H1 (cell line): ENCODE data around the gene NHLRC2. TPM values are rescaled to one million over a fixed set of nuclear protein-coding genes. Genes with fewer than 3 reads are reported as not detected.

ENCODE experiments used
- CTCF ChIA-PET: fragments of 300-600 bp; sonication (Branson Sonifier 250); formaldehyde crosslinking; loops from one replicate; lab custom pipeline; 2021; ENCODE audit not compliant: partially characterized antibody; lab: Charles Lee
- POLR2A ChIA-PET: fragments of 300-600 bp; sonication (Branson Sonifier 250); formaldehyde crosslinking; loops from one replicate; lab custom pipeline; 2021; ENCODE audit warnings: inconsistent platforms; ENCODE audit not compliant: partially characterized antibody; lab: Charles Lee
- DNase-seq, 2 experiments: peaks; one replicate each; pipeline versions ENCODE4 v3.0.0 to v3.0.0-alpha.2; 2010 to 2022; ENCODE audit warnings: low spot score in 2 of 2, low read depth in 1 of 2, mixed read lengths in 1 of 2
- FAIRE-seq: peaks from 2 replicates; lab custom pipeline; 2011; peaks lifted over from hg19 to GRCh38; lab: Jason Lieb, UNC
- H2AFZ ChIP-seq: 2 replicates; pipeline ENCODE4 v1.8.1; 2012; ENCODE audit warnings: low read length, inconsistent platforms
- H2AK5ac ChIP-seq: 2 replicates; pipeline ENCODE4 v1.6.1; 2013; ENCODE audit warnings: low read depth, low read length
- H2BK120ac ChIP-seq: replicated peaks from 2 replicates; pipeline ENCODE3; 2013; ENCODE audit warnings: low read depth, low read length, inconsistent platforms
- H2BK12ac ChIP-seq: 2 replicates; pipeline ENCODE4 v1.6.1; 2013; ENCODE audit warnings: low read depth, low read length
- H2BK15ac ChIP-seq: 2 replicates; pipeline ENCODE4 v1.6.1; 2013; ENCODE audit warnings: low read length
- H2BK20ac ChIP-seq: 2 replicates; pipeline ENCODE4 v1.6.1; 2013; ENCODE audit warnings: low read length
- H2BK5ac ChIP-seq: 2 replicates; pipeline ENCODE4 v1.6.1; 2013; ENCODE audit warnings: low read depth, low read length
- H3K14ac ChIP-seq: 2 replicates; pipeline ENCODE4 v1.6.1; 2013; ENCODE audit warnings: inconsistent platforms; ENCODE audit not compliant: insufficient read length
- H3K18ac ChIP-seq: 2 replicates; pipeline ENCODE4 v1.6.1; 2013; ENCODE audit warnings: low read length; ENCODE audit errors: extremely low read depth
- H3K23ac ChIP-seq: 2 replicates; pipeline ENCODE4 v1.6.1; 2013; ENCODE audit warnings: inconsistent platforms; ENCODE audit not compliant: insufficient read length
- H3K23me2 ChIP-seq: 2 replicates; pipeline ENCODE4 v1.6.1; 2013; ENCODE audit warnings: low read depth, low read length
- H3K27ac ChIP-seq: 2 replicates; pipeline ENCODE4 v1.6.1; 2011; ENCODE audit warnings: low read depth, low read length, inconsistent platforms
- H3K27me3 ChIP-seq, 4 experiments: replicated peaks in 1 of 4; 1 replicate in 1 of 4; 2 replicates in 3 of 4; pipeline versions ENCODE4 v1.6.1 to v1.8.1; 2011 to 2013; ENCODE audit warnings: low read length in 3 of 4, mild to moderate bottlenecking in 3 of 4, inconsistent platforms in 2 of 4, mixed read lengths in 2 of 4, moderate library complexity in 1 of 4; ENCODE audit not compliant: control insufficient read depth in 3 of 4, insufficient read depth in 3 of 4; ENCODE audit errors: extremely low read depth in 1 of 4
- H3K36me3 ChIP-seq, 4 experiments: 2 replicates each; pipeline versions ENCODE4 v1.6.1 to v1.8.1; 2011 to 2013; ENCODE audit warnings: mild to moderate bottlenecking in 4 of 4, low read length in 3 of 4, moderate library complexity in 2 of 4, control low read depth in 1 of 4, inconsistent platforms in 1 of 4; ENCODE audit not compliant: insufficient read depth in 4 of 4, control insufficient read depth in 2 of 4
- H3K4ac ChIP-seq: replicated peaks from 2 replicates; pipeline ENCODE3; 2013; ENCODE audit warnings: low read length, low read depth, mixed read lengths, inconsistent platforms; ENCODE audit not compliant: insufficient read length
- H3K4me1 ChIP-seq, 4 experiments: replicated peaks in 1 of 4; 1 replicate in 1 of 4; 2 replicates in 3 of 4; pipeline versions ENCODE4 v1.6.1 to v1.8.1; 2011 to 2013; ENCODE audit warnings: low read length in 3 of 4, inconsistent platforms in 2 of 4, mixed read lengths in 1 of 4; ENCODE audit not compliant: insufficient read depth in 4 of 4, control insufficient read depth in 3 of 4
- H3K4me2 ChIP-seq, 2 experiments: 2 replicates each; pipeline versions ENCODE4 v1.6.1 to v1.8.1; 2011 to 2013; ENCODE audit warnings: low read depth in 2 of 2, low read length in 2 of 2, control low read depth in 1 of 2, inconsistent platforms in 1 of 2, mild to moderate bottlenecking in 1 of 2; ENCODE audit not compliant: insufficient read depth in 1 of 2
- H3K4me3 ChIP-seq, 4 experiments: fragments of 200-600, 300-600 bp in 1 of 4; sonication (generic), shearing (Covaris generic), sonication (Bioruptor Twin) in 1 of 4; 2 replicates each; pipeline versions ENCODE4 v1.5.1 to v1.8.1; 2011 to 2016; ENCODE audit warnings: low read length in 4 of 4, low read depth in 3 of 4, control low read depth in 2 of 4, inconsistent platforms in 2 of 4, mild to moderate bottlenecking in 2 of 4, mixed read lengths in 1 of 4, moderate library complexity in 1 of 4; ENCODE audit not compliant: insufficient read depth in 2 of 4; ENCODE audit errors: extremely low read depth in 1 of 4
- H3K56ac ChIP-seq: replicated peaks from 2 replicates; pipeline ENCODE3; 2013; ENCODE audit warnings: low read depth, mild to moderate bottlenecking, mixed read lengths, low read length, inconsistent platforms; ENCODE audit not compliant: insufficient read length
- H3K79me1 ChIP-seq: 2 replicates; pipeline ENCODE4 v1.6.1; 2013; ENCODE audit warnings: low read depth, low read length, control low read depth
- H3K79me2 ChIP-seq, 2 experiments: 2 replicates each; pipeline versions ENCODE4 v1.6.1 to v1.8.1; 2012 to 2013; ENCODE audit warnings: low read length in 2 of 2, mild to moderate bottlenecking in 2 of 2, inconsistent platforms in 1 of 2; ENCODE audit not compliant: insufficient read depth in 2 of 2, control insufficient read depth in 1 of 2
- H3K9ac ChIP-seq, 4 experiments: replicated peaks in 1 of 4; 1 replicate in 1 of 4; 2 replicates in 3 of 4; pipeline versions ENCODE4 v1.6.1 to v1.8.1; 2011 to 2013; ENCODE audit warnings: low read depth in 3 of 4, low read length in 3 of 4, control low read depth in 2 of 4, mild to moderate bottlenecking in 2 of 4, moderate library complexity in 2 of 4, inconsistent platforms in 1 of 4; ENCODE audit errors: extremely low read depth in 1 of 4
- H3K9me3 ChIP-seq, 2 experiments: 2 replicates each; pipeline versions ENCODE4 v1.6.1 to v1.8.1; 2012 to 2013; ENCODE audit warnings: mild to moderate bottlenecking in 2 of 2, moderate library complexity in 2 of 2, control low read depth in 1 of 2, inconsistent platforms in 1 of 2, low read depth in 1 of 2, low read length in 1 of 2, mixed read lengths in 1 of 2; ENCODE audit not compliant: insufficient read depth in 2 of 2
- H4K20me1 ChIP-seq, 2 experiments: replicated peaks in 1 of 2; 2 replicates each; pipeline versions ENCODE3 to v1.8.1; 2011 to 2013; ENCODE audit warnings: inconsistent platforms in 2 of 2, low read length in 2 of 2, mild to moderate bottlenecking in 1 of 2; ENCODE audit not compliant: insufficient read depth in 2 of 2, control insufficient read depth in 1 of 2
- H4K5ac ChIP-seq: 2 replicates; pipeline ENCODE4 v1.6.1; 2013; ENCODE audit warnings: low read length, low read depth, mixed read lengths, inconsistent platforms; ENCODE audit not compliant: insufficient read length
- H4K8ac ChIP-seq: 2 replicates; pipeline ENCODE4 v1.8.0; 2013; ENCODE audit warnings: mild to moderate bottlenecking, moderate library complexity, low read length, inconsistent platforms; ENCODE audit not compliant: insufficient read depth; ENCODE audit errors: extremely low read depth
- H4K91ac ChIP-seq: replicated peaks from 2 replicates; pipeline ENCODE3; 2013; ENCODE audit warnings: low read length, mixed read lengths, inconsistent platforms; ENCODE audit not compliant: insufficient read length
- ATF3 ChIP-seq: IDR thresholded peaks from 2 replicates; pipeline ENCODE4 v1.6.1; 2011; ENCODE audit warnings: low read depth, mild to moderate bottlenecking, low read length; ENCODE audit not compliant: insufficient read depth
- CBX5 ChIP-seq: fragments of 300-800, 300-1000 bp; sonication (generic); IDR thresholded peaks from 2 replicates; pipeline ENCODE4 v1.7.1; 2016; ENCODE audit warnings: antibody characterized with exemption, low read length, low read depth
- CHD2 ChIP-seq: IDR thresholded peaks from 2 replicates; pipeline ENCODE4 v1.6.1; 2012; ENCODE audit warnings: low read length, improper control_type of control experiment
- CTBP2 ChIP-seq: IDR thresholded peaks from 2 replicates; pipeline ENCODE4 v1.7.0; 2011; ENCODE audit warnings: borderline replicate concordance, mild to moderate bottlenecking, moderate library complexity, mixed read lengths, low read length; ENCODE audit not compliant: insufficient read depth, insufficient read length
- FOSL1 ChIP-seq: IDR thresholded peaks from 2 replicates; pipeline ENCODE4 v1.6.1; 2011; ENCODE audit warnings: mild to moderate bottlenecking, low read depth, low read length, moderate library complexity; ENCODE audit not compliant: insufficient read depth
- GABPA ChIP-seq: IDR thresholded peaks from 2 replicates; pipeline ENCODE4 v1.6.1; 2011; ENCODE audit warnings: mild to moderate bottlenecking, low read length, moderate library complexity, borderline replicate concordance; ENCODE audit not compliant: insufficient read depth
- HDAC6 ChIP-seq: IDR thresholded peaks from one replicate; pipeline ENCODE4 v1.7.1; 2012; ENCODE audit warnings: low read depth, mild to moderate bottlenecking, inconsistent platforms, low read length, moderate library complexity
- NANOG ChIP-seq: IDR thresholded peaks from 2 replicates; pipeline ENCODE4 v1.6.1; 2011; ENCODE audit warnings: low read length, low read depth, mild to moderate bottlenecking, inconsistent platforms; ENCODE audit not compliant: insufficient read depth, poor library complexity, severe bottlenecking
- PHF8 ChIP-seq: fragments of 200-600 bp; sonication (generic); conservative IDR thresholded peaks from 2 replicates; pipeline ENCODE4 v1.7.1; 2012; ENCODE audit warnings: low read depth, mild to moderate bottlenecking, inconsistent platforms, low read length, moderate library complexity
- POLR2A ChIP-seq, 2 experiments: IDR thresholded peaks; 1 replicate in 1 of 2; 2 replicates in 1 of 2; pipeline ENCODE4 v1.6.1; 2011; ENCODE audit warnings: low read depth in 2 of 2, low read length in 2 of 2, mild to moderate bottlenecking in 2 of 2; ENCODE audit errors: control extremely low read depth in 1 of 2
- POU5F1 ChIP-seq: IDR thresholded peaks from 2 replicates; pipeline ENCODE4 v1.6.1; 2011; ENCODE audit warnings: low read depth, mild to moderate bottlenecking, low read length, moderate library complexity
- RAD21 ChIP-seq, 2 experiments: IDR thresholded peaks in 1 of 2; conservative IDR thresholded peaks in 1 of 2; 2 replicates each; pipeline ENCODE4 v1.6.1; 2011; ENCODE audit warnings: low read depth in 2 of 2, low read length in 2 of 2, improper control_type of control experiment in 1 of 2, inconsistent platforms in 1 of 2, mild to moderate bottlenecking in 1 of 2, moderate library complexity in 1 of 2
- SIN3A ChIP-seq, 2 experiments: IDR thresholded peaks in 1 of 2; conservative IDR thresholded peaks in 1 of 2; 2 replicates each; pipeline ENCODE4 v1.6.1; 2011 to 2012; ENCODE audit warnings: low read length in 2 of 2, improper control_type of control experiment in 1 of 2, low read depth in 1 of 2, mild to moderate bottlenecking in 1 of 2
- SIX5 ChIP-seq: IDR thresholded peaks from 2 replicates; pipeline ENCODE4 v1.6.1; 2011; ENCODE audit warnings: mild to moderate bottlenecking, low read depth, low read length
- WGBS, 2 experiments: shearing (Covaris generic) in 1 of 2; methylation state at CpG; one replicate each; pipeline versions ENCODE4 v1.1.6 to v1.1.7; 2013 to 2015; ENCODE audit warnings: low lambda C conversion rate in 2 of 2, mixed read lengths in 2 of 2, inconsistent platforms in 1 of 2, low coverage in 1 of 2, missing lambda C conversion rate in 1 of 2; ENCODE audit not compliant: insufficient replicate concordance in 2 of 2, insufficient coverage in 1 of 2, insufficient read length in 1 of 2; ENCODE audit errors: extremely low coverage in 1 of 2, missing lambda C conversion rate in 1 of 2; 5-methylcytosine and 5-hydroxymethylcytosine counted together
- polyA plus RNA-seq, 7 experiments: library from polyadenylated mRNA; depleted of rRNA in 3 of 7; stranded (reverse) in 5 of 7; unstranded in 2 of 7; fragments of >200 nt in 5 of 7; fragments of 200-250 nt in 2 of 7; gene quantifications; 1 replicate in 5 of 7; 2 replicates in 1 of 7; 4 replicates in 1 of 7; pipeline versions ENCODE4 v1.2.1 to v1.2.3, GENCODE V29; 2011 to 2013; ENCODE audit warnings: missing spikeins in 2 of 7, mixed read lengths in 2 of 7
- total RNA-seq: library from RNA; stranded (reverse); fragmentation: NEBNext Ultra II Directional; extraction: Animal tissue kit (Norgen Biotek cat#: 25700); gene quantifications from 2 replicates; pipeline ENCODE4 v1.2.1, GENCODE V29; 2021

Gene NHLRC2
- total and polyA plus RNA-seq, 2 of the 8 experiments (the other 6 are each of a cell fraction or from before 2014, with no cell fraction given) = 4.9 to 25.6 TPM

DNA sequence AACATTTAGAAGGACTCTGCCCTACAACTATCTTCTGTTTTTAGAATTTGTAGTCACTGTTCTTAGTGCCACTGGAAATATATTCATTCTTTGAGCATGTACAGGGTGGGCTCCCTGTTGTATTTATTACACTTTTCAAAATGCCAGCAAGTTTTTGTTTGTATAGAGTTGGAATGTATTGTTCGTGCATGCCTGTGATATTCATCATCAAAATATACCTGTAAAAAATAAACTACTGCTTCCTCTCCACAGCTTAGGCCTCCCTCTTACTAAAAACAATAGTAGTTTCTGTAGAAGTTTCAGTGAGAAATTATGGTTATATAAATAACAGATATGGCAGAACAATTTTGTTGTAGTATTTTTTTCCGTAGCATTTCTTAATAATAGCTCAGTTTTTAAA, 61.6 kb downstream of the NHLRC2 start:
- Histone ChIP-seq H2AFZ (no peak overlapping the region), H3K4ac (no peak overlapping the region), H3K18ac (no peak overlapping the region), H3K79me2 (no peaks in the 10 kb centered on the region), H3K4me2 (no peak overlapping the region), H4K20me1 (peaks cover 0 to 2% of the 10 kb centered on the region in 2 experiments), H2BK12ac (no peak overlapping the region), H2BK15ac (no peak overlapping the region), H3K27ac (no peak overlapping the region), H2BK20ac (no peak overlapping the region), H3K36me3 (peaks cover 0 to 2% (median 1%) of the 10 kb centered on the region in 4 experiments; a peak in 2 of 8 replicates), H3K79me1 (no peaks in the 10 kb centered on the region), H3K9me3 (no peaks in the 10 kb centered on the region), H4K5ac (no peak overlapping the region), H3K14ac (no peak overlapping the region), H4K91ac (no peak overlapping the region), H3K4me3 (no peak overlapping the region), H3K9ac (no peak overlapping the region), H2BK120ac (no peak overlapping the region), H3K56ac (no peak overlapping the region), H2AK5ac (no peak overlapping the region), H4K8ac (no peak overlapping the region), H3K4me1 (no peaks in the 10 kb centered on the region), H3K27me3 (no peaks in the 10 kb centered on the region), H3K23me2 (no peaks in the 10 kb centered on the region), H3K23ac (no peak overlapping the region), H2BK5ac (no peak overlapping the region)
- no peak for FAIRE-seq
- no peak for DNase-seq
- WGBS, 2 experiments = 93% methylated on average over 2 of the region's 2 CpGs; no CpG with 5 or more reads in 1 of the 2 experiments
- CTCF ChIA-PET = no interaction called here
- POLR2A ChIA-PET = no interaction called here
- no peak for TF ChIP-seq SIX5
- no peak for TF ChIP-seq POU5F1
- TF ChIP-seq CBX5 = no peak
- no peak for TF ChIP-seq CHD2
- no peak for TF ChIP-seq CTBP2
- TF ChIP-seq HDAC6 = no peak
- TF ChIP-seq GABPA = no peak
- no peak for TF ChIP-seq PHF8
- TF ChIP-seq SIN3A (conservative IDR thresholded peaks at IDR 0.05 in 1 of 2, IDR thresholded peaks at IDR 0.05 in 1 of 2; ENCODE audit: low read depth in 1 of 2, low read length in 2 of 2) = no peak
- TF ChIP-seq NANOG = no peak
- TF ChIP-seq ATF3 = no peak
- TF ChIP-seq POLR2A (IDR thresholded peaks at IDR 0.05; ENCODE audit: control extremely low read depth in 1 of 2, low read depth in 2 of 2, low read length in 2 of 2) = no peak
- no peak for TF ChIP-seq RAD21 (IDR thresholded peaks at IDR 0.05 in 1 of 2, conservative IDR thresholded peaks at IDR 0.05 in 1 of 2; ENCODE audit: low read depth in 2 of 2, low read length in 2 of 2)
- no peak for TF ChIP-seq FOSL1
